Stimulated activated CD8-positive, alpha-beta memory T cell treated with anti-CD3 and anti-CD28 coated beads, Interleukin-12 subunit alpha, Interleukin-12 subunit beta, amount 100 ng/mL, for 1 hour (primary cell): ENCODE results near the gene KCNJ18.
"Not testable (repeated sequence)": the region's sequence is repeated elsewhere in the genome, so short reads cannot be mapped to it uniquely, and the experiment has no call there.

ENCODE experiments used
- DNase-seq: peaks from one replicate; pipeline ENCODE4 v3.0.0-alpha.2; 2020; ENCODE audit warnings: low read depth

KCNJ18 gene

GRCh38 chr17:21724216-21725006, 32.1 kb downstream of the KCNJ18 start:
- not testable (repeated sequence) for DNase-seq

- not testable (repeated sequence) for DNase-seq
These were observed 38.8 kb downstream of the KCNJ18 start for GRCh38 chr17:21731076-21731475.

DNA sequence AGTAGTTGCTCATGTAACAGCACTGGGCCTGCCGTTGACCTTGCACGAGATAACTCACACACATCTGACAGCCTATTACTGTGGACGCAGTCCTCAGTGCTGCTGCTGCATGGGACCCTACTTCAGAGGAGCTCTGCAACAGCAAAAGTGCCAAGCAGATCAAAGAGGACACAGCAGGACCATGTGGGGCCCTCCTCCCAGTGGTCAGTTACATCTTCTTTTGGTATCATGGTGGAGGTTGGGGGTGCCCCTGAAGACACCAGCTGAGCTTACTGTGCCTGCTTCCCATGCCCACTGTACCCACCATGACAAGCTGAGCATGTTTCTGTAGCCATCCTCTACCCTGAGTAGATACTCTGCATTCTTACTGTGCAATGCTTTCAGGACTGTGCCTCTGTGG, 41.6 kb downstream of the KCNJ18 start:
- DNase-seq, result not testable (repeated sequence)

DNA sequence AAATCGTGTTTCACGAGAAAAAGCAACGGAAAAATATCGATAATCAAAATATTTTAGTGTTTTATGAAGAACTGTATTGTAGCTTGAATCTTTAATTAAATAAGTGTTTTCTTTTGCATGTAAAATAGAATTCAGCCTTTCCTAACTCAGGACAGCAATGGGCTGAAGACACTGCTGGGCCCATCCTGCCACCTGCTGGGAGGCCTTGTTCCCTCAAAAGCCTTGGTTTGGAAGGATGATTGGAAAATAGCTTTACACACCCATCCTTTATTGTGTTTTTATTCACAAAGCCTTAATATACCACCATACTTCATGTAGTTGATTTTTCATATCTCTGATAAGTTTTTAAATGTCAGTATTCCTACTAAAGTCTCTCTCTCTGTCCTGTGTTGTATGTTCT, 43.5 kb downstream of the KCNJ18 start:
- DNase-seq, result not testable (repeated sequence)

GRCh38 chr17:21737015-21737580, 44.8 kb downstream of the KCNJ18 start:
- not testable (repeated sequence) for DNase-seq

DNA sequence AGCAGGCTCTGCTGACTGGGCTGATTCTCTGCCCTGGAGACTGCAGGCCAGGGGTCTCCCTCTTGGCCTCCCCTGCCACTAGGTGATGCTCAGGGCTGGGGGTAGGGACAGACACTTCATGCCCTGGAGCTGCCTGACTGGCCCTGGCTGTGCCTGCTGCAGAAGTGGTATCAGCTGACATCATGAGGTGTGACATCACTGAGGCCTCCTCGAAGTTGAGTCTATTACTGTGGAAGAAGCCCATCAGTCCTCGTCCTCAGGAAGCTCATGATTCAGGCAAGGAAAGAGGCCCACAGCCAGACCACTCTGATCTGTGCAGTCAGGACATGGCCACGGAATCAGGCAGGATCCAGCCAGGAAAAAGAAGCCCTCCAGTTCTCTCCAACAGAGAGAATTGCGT, 45.9 kb downstream of the KCNJ18 start:
- not testable (repeated sequence) for DNase-seq

DNA sequence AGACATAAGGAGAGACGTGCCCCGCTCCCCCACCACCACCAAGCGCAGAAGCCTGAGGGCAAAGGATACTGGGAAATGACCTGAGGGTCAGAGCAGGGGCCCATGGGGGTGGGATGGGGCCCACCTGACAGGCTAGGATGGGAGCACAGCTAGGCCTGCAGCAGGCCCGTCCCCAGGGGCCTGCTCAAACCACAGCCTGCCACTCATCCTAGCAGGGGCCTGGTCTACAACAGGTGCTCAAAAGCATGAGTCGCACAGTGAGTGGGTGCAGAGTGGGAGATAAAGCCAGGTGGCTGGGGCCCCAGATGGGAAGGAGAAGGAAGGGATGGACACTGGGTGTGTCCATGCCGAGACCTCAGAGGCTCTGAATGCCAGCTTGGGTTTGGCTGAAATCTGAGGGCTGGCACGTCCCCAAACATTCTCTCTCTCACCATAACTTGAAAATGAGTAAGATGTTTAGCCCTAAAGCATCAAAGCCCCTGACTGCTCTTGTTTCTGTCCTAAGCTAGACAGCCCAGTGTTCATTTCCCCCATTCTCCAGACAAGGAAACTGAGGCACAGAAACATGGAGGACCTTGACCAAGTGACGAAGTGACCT, 46.7 kb downstream of the KCNJ18 start:
- not testable (repeated sequence) for DNase-seq

DNA sequence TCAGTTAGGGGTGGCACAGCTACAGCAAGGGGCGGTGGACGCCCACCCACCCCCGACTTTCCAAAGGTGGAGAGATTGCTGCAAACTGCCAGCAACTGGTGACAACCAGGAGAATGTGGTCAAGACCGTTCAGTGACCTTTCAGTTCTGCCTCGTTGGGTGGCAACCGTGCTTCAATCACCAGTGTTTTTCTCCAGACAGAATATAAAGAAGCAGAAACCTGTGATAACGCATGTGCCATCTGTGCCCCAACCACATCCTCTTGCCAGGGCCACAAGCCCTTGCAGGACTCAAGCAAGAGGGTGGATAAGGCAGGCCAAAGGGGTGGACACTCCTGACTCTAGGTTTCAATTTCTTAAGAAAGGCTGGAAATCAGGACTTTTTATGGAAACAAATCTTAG, 47.2 kb downstream of the KCNJ18 start:
- DNase-seq, result not testable (repeated sequence)

- DNase-seq, result not testable (repeated sequence)
These were observed 48.5 kb downstream of the KCNJ18 start for GRCh38 chr17:21740836-21741235.

DNA sequence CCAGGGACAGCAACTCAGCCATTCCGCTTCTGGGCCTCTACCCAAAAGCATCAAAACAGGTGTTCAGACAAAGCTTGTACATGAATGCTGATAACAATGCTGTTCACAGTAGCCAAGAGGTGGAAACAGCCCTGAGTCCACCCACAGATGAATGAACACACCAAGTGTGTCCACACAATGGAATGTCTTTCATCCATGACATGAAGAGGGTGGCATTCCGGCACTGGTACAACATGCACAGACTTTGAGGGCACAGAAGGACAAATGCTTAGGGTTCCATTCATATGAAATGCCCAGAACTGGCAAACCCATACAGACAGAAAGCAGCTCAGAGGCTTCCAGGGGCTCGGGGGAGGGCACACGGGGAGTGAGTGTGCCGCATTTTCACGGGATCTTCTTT, 49.2 kb downstream of the KCNJ18 start:
- not testable (repeated sequence) for DNase-seq

DNA sequence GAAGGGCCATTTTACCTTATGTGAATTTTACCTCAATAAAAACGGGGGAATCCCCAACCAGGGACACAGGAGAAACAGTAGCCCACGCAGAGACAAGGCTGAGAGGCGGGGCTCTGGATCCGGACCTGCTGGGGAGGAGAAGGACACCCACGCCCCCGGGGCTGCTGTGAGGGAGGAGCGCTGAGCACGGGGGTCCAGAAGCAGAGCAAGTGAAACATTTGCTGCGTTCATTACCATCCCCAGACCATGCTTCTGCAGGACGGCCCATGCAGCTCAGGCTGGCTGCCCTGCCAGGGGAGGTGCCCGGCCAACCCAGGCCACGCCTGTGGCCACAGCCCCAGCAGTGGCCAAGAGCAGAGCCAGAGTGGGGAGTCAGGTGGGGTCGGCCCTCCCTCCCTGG, 50.0 kb downstream of the KCNJ18 start:
- DNase-seq, result no peak

GRCh38 chr17:21744151-21744550, 51.8 kb downstream of the KCNJ18 start:
- not testable (repeated sequence) for DNase-seq

GRCh38 chr17:21744621-21745020, 52.3 kb downstream of the KCNJ18 start:
- not testable (repeated sequence) for DNase-seq

GRCh38 chr17:21745385-21746054, 53.2 kb downstream of the KCNJ18 start:
- DNase-seq, result not testable (repeated sequence)

DNA sequence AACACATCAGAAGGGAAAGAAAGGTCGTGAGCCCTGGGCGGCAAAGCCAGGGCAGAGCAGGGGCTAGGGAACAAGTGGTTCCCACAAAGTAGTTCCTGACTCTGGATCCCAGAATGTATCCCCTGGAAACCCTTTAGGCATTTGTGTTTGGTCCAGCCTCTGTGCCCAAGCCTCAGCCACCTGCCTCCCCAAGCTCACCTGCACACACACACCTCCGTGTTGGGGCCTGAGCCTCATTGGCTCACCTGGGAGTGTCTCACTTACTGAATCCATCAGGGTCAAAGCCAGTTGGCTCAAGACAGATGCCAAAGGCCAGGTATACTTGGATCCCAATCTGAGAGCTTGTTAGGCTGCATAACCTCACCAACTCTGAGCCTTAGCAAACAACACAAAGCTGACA, 54.1 kb downstream of the KCNJ18 start:
- DNase-seq, result not testable (repeated sequence)

DNA sequence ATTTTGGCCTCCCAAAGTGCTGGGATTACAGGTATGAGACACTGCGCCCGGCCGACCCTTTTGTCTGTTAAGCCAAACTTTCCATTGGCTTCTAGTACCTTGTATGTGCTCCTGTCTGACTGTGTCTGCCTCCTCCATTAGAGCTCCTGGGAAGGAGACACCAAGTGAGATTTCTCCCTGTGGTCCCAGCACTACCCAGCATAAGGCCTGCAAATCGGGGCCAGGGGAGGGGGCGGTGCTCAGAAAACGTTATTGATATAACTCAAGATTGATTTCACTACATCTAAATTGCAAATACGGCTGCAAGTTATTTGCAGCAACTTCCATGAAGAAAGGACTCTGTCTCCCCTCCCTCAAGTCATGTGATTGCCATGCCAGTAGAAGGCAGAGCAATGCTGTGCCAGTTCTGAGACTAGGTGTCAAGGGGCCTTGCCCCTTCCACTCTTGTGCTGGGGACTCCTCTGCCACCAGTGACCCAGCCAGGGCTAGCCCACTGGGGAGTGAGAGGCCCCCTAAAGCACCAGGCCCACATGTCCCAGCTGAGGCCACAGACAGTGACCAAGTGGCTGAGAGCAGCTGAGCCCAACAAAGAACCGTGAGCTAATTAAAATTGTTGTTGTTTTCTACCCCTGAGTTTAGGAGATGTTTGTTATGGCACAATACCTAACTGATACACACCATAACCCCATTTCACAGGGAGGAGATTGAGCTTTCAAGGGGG, 55.0 kb downstream of the KCNJ18 start:
- not testable (repeated sequence) for DNase-seq

DNA sequence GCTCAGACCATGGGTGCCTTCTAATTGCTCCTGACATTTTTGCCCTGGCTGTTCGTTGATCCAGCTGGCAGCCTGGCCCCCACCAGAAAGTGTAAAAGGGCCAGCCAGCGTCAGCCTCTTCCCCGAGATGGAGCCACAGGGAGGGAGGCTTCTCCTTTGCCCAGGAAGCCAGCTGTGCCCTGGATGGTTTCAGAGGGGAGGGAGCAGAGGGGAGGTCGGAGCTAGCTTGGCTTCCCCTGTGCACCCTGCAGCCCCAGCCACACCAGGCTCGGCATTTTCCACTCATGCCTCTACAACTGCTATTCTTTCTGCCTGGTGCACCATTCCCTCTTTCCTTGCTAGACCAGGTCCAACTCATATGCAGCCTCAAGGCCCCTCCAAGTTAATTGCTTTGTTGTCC, 56.4 kb downstream of the KCNJ18 start:
- DNase-seq, result not testable (repeated sequence)

GRCh38 chr17:21749696-21750531, 57.6 kb downstream of the KCNJ18 start:
- not testable (repeated sequence) for DNase-seq

GRCh38 chr17:21751111-21751510, 58.8 kb downstream of the KCNJ18 start:
- DNase-seq, result not testable (repeated sequence)
